Glutamatergic neuron (in vitro differentiated cells): ENCODE results near the gene DYNLRB2. TPM values are rescaled to one million over a fixed set of nuclear protein-coding genes. Genes with fewer than 3 reads are reported as not detected.

Source experiments
- DNase-seq: peaks from one replicate; pipeline ENCODE4 v3.0.0; 2022
- H3K27ac Mint-ChIP-seq: one replicate; pipeline ENCODE4 v1.8.0; 2020; ENCODE audit warnings: mild to moderate bottlenecking, mixed read lengths, inconsistent platforms; ENCODE audit not compliant: unreplicated experiment
- H3K27me3 Mint-ChIP-seq: one replicate; pipeline ENCODE4 v1.8.0; 2020; ENCODE audit warnings: mild to moderate bottlenecking, moderate library complexity, mixed read lengths, inconsistent platforms; ENCODE audit not compliant: unreplicated experiment
- H3K36me3 Mint-ChIP-seq: one replicate; pipeline ENCODE4 v1.8.0; 2020; ENCODE audit warnings: mild to moderate bottlenecking, mixed read lengths, inconsistent platforms; ENCODE audit not compliant: unreplicated experiment
- H3K4me1 Mint-ChIP-seq: one replicate; pipeline ENCODE4 v1.8.0; 2020; ENCODE audit warnings: mild to moderate bottlenecking, low read depth, mixed read lengths, inconsistent platforms; ENCODE audit not compliant: unreplicated experiment
- H3K4me3 Mint-ChIP-seq: one replicate; pipeline ENCODE4 v1.8.0; 2020; ENCODE audit warnings: mild to moderate bottlenecking, mixed read lengths, inconsistent platforms; ENCODE audit not compliant: unreplicated experiment
- H3K9me3 Mint-ChIP-seq: one replicate; pipeline ENCODE4 v1.8.0; 2020; ENCODE audit warnings: mild to moderate bottlenecking, moderate library complexity, mixed read lengths, inconsistent platforms; ENCODE audit not compliant: unreplicated experiment
- total RNA-seq: library from RNA; stranded (reverse); fragmentation: NEBNext Ultra II Directional; extraction: Animal tissue kit (Norgen Biotek cat#: 25700); gene quantifications from one replicate; pipeline ENCODE4 v1.2.1, GENCODE V29; 2021; ENCODE audit not compliant: unreplicated experiment
- TF ChIP-seq, protein P1 (sequence below): fragments of 200-600 bp; sonication (generic); IDR thresholded peaks from one replicate; pipeline ENCODE4 v1.5.0; 2021; ENCODE audit not compliant: partially characterized antibody, unreplicated experiment

DYNLRB2 gene
- total RNA-seq, 1 donor from 2014 or later: not detected

DNA sequence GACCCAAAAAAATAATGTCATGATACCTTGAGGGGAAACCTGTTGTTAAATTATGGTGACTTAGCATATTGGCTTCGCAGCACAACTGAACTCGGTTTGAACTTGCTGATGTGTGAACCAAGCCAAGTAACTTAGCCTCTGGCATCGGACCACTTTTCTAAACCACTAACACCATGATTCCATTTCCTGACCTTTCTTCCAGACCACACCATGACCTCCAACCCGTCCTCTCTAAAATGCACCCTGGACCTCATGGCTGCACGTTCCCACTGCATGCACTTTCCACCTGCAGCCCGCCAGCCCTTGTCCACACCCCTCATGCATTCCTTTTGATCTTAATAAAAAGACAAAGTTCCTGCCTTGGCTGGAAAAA lies 29.3 kb downstream of the DYNLRB2 start:
- Mint-ChIP-seq H3K4me1 (peaks cover 3% of the 10 kb centered on the region), H3K27me3 (peaks cover 4% of the 10 kb centered on the region), H3K36me3 (peaks cover 5% of the 10 kb centered on the region), H3K4me3 (peak overlapping the region; percentile 39), H3K9me3 (peaks cover 5% of the 10 kb centered on the region), H3K27ac (no peak overlapping the region)
- no peak for DNase-seq
- TF ChIP-seq, protein P1, sequence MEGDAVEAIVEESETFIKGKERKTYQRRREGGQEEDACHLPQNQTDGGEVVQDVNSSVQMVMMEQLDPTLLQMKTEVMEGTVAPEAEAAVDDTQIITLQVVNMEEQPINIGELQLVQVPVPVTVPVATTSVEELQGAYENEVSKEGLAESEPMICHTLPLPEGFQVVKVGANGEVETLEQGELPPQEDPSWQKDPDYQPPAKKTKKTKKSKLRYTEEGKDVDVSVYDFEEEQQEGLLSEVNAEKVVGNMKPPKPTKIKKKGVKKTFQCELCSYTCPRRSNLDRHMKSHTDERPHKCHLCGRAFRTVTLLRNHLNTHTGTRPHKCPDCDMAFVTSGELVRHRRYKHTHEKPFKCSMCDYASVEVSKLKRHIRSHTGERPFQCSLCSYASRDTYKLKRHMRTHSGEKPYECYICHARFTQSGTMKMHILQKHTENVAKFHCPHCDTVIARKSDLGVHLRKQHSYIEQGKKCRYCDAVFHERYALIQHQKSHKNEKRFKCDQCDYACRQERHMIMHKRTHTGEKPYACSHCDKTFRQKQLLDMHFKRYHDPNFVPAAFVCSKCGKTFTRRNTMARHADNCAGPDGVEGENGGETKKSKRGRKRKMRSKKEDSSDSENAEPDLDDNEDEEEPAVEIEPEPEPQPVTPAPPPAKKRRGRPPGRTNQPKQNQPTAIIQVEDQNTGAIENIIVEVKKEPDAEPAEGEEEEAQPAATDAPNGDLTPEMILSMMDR: no peak

DNA sequence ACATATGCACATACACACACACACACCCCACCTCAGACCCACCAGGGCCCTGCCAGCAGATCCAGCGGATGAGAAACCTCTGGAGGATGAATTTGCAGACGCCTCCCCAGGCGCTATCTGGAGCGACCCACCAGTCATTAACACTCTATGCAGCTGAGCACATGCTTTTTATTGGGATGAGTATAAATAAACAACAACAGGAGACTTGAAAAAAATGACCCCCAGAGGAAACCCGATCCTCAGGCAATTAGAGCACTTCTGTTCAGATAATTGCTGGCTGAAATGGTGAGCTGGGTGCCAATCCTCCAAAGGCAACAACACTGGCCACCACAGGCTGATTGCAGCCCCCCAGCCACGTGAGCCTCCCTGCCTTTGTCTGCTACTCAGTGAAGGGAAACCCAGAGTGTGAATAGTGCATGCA lies 32.9 kb downstream of the DYNLRB2 start:
- peaks cover 3% of the 10 kb centered on the region for H3K4me1 Mint-ChIP-seq
- peak; percentile 47 for DNase-seq
- H3K27me3 Mint-ChIP-seq: peaks cover 4% of the 10 kb centered on the region
- TF ChIP-seq, protein P1: no peak
- H3K4me3 Mint-ChIP-seq: no peak overlapping the region
- peaks cover 5% of the 10 kb centered on the region for H3K36me3 Mint-ChIP-seq
- peaks cover 5% of the 10 kb centered on the region for H3K9me3 Mint-ChIP-seq
- H3K27ac Mint-ChIP-seq: no peak overlapping the region

DNA sequence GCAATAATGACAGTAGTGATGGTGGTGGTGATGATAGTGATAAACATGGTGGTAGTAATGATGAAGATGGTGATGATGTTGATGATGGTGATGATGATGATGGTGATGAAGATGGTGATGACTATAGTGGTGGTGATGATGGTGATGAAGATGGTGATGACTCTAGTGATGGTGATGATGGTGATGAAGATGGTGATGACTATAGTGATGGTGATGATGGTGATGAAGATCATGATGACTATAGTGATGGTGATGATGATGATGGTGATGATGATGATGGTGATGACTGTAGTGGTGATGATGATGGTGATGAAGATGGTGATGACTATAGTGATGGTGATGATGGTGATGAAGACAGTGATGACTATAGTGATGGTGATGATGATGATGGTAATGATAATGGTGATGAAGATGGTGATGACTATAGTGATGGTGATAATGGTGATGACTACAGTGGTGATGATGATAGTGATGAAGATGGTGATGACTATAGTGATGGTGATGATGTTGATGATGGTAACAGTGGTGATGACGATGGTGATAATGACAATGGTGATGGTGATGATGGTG lies 35.6 kb downstream of the DYNLRB2 start:
- Mint-ChIP-seq H3K4me3 (no peak overlapping the region), H3K36me3 (no peaks in the 10 kb centered on the region), H3K4me1 (peaks cover 3% of the 10 kb centered on the region), H3K27ac (no peak overlapping the region), H3K9me3 (peaks cover 3% of the 10 kb centered on the region), H3K27me3 (no peaks in the 10 kb centered on the region)
- TF ChIP-seq, protein P1: no peak
- no peak for DNase-seq

DNA sequence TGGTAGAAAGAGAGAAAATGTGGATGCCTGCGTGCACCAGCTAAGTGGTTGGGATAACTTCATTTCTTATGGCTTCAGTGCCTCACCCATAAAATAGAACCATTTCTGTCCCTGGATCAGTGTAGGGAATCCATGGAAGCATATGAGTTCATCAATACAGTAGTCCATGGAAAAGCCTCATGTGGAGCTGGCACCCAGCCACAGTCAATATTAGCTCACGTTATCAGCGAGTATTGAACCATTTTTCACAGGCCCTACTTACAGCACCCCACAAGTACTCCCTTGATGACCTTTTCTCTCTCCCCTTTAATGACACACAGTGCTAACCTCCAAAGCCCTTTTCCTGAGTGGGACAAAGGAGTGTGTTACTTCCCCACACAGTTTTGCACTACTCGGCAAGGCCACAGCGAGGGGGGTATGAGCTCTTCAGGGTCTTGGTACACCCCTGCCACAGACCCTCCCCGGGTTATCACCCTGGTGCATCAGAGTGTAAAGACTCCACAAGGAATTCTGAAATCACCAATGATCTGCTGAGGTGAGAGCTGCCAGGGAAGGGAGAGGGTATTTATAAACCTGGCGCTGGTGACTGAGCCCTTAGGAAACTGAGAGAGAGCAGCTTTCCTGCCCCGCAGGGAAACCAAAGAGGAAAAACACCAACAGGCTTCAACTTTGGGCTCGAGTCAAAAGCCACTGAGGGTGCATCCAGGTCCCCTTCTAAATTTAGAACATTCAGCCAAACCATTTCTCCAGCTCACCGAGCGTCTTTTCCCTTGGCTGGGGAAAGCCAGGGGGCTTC lies 36.9 kb downstream of the DYNLRB2 start:
- Mint-ChIP-seq H3K27me3 (no peaks in the 10 kb centered on the region), H3K9me3 (peaks cover 2% of the 10 kb centered on the region), H3K4me3 (no peak overlapping the region), H3K36me3 (no peaks in the 10 kb centered on the region), H3K4me1 (peaks cover 3% of the 10 kb centered on the region), H3K27ac (no peak overlapping the region)
- DNase-seq: no peak
- TF ChIP-seq, protein P1: no peak

DNA sequence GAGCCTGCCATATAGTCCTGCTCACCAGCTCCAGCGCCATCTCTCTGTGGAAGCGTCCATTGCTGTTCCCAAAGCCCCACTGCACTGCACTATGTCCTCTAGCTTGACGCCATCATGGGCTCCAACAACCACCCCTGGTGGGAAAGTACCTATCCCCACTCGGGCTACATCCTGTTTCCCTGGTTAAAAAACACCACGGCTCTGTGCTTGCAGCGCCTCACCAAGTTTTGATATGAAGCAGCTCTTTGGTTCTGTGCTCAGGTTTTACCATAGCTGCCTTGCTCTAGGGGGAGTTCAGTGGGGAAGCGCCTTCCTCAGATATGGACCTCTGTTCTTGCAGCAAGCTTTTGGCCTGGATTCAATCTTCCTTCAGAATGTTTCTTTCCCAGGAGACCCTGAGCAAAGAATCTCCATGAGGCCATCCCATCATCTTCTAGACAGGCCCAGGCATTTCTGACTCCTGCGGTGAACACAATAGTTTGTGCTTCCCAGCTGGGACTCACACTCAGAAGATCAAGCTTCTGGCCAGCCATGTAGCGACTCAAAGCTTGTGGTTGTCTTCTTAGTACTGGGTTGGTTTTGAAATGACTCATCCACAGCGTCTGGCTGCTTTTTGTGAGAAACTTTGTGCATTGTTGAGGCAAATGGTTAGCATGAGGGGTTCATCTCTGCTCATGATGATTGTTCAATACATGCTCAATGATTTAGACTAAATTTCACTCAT lies 39.5 kb downstream of the DYNLRB2 start:
- no peaks in the 10 kb centered on the region for H3K36me3 Mint-ChIP-seq
- no peak for DNase-seq
- H3K27me3 Mint-ChIP-seq: no peaks in the 10 kb centered on the region
- H3K27ac Mint-ChIP-seq: no peak overlapping the region
- H3K9me3 Mint-ChIP-seq: no peaks in the 10 kb centered on the region
- H3K4me3 Mint-ChIP-seq: no peak overlapping the region
- no peaks in the 10 kb centered on the region for H3K4me1 Mint-ChIP-seq
- TF ChIP-seq, protein P1: no peak
